Measurements from ENCODE around the gene UBA3. TPM values are rescaled to one million over a fixed set of nuclear protein-coding genes. Genes with fewer than 3 reads are reported as not detected.
A peak's percentile ranks its signal among the peaks of the same experiment; 100 is the strongest.

The UBA3 gene
- total and polyA plus RNA-seq, 2 of the 13 experiments (the other 11 are each of a cell fraction or from before 2014, with no cell fraction given), result 40.7 to 49.0 TPM

GRCh38 chr3:69080233-69080920 lies at the start of gene UBA3 (continued):
- TF ChIP-seq SP1 (IDR thresholded peaks at IDR 0.05) (no peak), SP1 (CRISPR knock-in tag; IDR thresholded peaks at IDR 0.05) (peak; percentile 55; the same call in 1 of the 2 replicates), FOSL2 (CRISPR knock-in tag; IDR thresholded peaks at IDR 0.05) (peak; percentile 28; the same call in 1 of the 2 replicates), ZZZ3 (CRISPR knock-in tag; IDR thresholded peaks at IDR 0.05; ENCODE audit: borderline replicate concordance) (no peak), ZNF121 (CRISPR knock-in tag; IDR thresholded peaks at IDR 0.05) (0 out of 2 replicates have a peak, but pooled peaks have one; percentile 36), ZBTB7B (CRISPR knock-in tag; IDR thresholded peaks at IDR 0.05) (no peak), HNRNPLL (IDR thresholded peaks at IDR 0.05; ENCODE audit: low read depth, low read length, poor library complexity, severe bottlenecking) (no peak), SP5 (CRISPR knock-in tag; IDR thresholded peaks at IDR 0.05; ENCODE audit: borderline replicate concordance, low read depth) (peak; percentile 59), SMC3 (IDR thresholded peaks at IDR 0.05; ENCODE audit: low read length) (no peak), ZNF143 (CRISPR knock-in tag; IDR thresholded peaks at IDR 0.05) (peak; percentile 85), ZNF512B (CRISPR knock-in tag; IDR thresholded peaks at IDR 0.05; ENCODE audit: borderline replicate concordance) (no peak), U2AF2 (IDR thresholded peaks at IDR 0.05; ENCODE audit: low read depth, low read length) (no peak), NFYC (CRISPR knock-in tag; IDR thresholded peaks at IDR 0.05) (0 out of 2 replicates have a peak, but pooled peaks have one; percentile 18), ZBTB14 (CRISPR knock-in tag; IDR thresholded peaks at IDR 0.05) (no peak), GPBP1L1 (CRISPR knock-in tag; IDR thresholded peaks at IDR 0.05) (no peak), SRSF9 (IDR thresholded peaks at IDR 0.05; ENCODE audit: borderline replicate concordance, insufficient read depth, low read depth, low read length, poor library complexity, severe bottlenecking) (no peak), ZNF740 (CRISPR knock-in tag; IDR thresholded peaks at IDR 0.05) (no peak), ZBTB20 (CRISPR knock-in tag; IDR thresholded peaks at IDR 0.05; ENCODE audit: borderline replicate concordance, low read depth) (no peak)
